Measurements from ENCODE around the gene RFX1.

DNA sequence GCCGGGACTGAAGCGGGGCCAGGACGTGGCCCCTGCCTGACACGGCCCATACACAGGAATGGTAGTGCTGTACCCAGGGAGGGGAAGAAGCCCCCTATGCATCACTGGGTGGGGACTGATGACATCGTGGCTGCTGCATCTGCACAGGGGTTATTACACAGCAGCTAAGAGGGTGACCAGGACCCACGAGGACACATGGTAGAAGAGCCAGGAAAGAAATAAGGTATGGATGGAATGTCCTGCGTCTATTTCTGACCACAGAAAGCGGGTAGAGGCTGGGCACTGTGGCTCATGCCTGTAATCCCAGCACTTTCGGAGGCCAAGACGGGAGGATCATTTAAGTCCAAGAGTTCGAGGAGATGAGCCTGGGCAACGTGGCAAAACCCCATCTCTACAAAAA lies 29.7 kb downstream of the RFX1 start:
- TF ChIP-seq, protein P1, sequence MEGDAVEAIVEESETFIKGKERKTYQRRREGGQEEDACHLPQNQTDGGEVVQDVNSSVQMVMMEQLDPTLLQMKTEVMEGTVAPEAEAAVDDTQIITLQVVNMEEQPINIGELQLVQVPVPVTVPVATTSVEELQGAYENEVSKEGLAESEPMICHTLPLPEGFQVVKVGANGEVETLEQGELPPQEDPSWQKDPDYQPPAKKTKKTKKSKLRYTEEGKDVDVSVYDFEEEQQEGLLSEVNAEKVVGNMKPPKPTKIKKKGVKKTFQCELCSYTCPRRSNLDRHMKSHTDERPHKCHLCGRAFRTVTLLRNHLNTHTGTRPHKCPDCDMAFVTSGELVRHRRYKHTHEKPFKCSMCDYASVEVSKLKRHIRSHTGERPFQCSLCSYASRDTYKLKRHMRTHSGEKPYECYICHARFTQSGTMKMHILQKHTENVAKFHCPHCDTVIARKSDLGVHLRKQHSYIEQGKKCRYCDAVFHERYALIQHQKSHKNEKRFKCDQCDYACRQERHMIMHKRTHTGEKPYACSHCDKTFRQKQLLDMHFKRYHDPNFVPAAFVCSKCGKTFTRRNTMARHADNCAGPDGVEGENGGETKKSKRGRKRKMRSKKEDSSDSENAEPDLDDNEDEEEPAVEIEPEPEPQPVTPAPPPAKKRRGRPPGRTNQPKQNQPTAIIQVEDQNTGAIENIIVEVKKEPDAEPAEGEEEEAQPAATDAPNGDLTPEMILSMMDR (conservative IDR thresholded peaks at IDR 0.05) = no peak
- no peak for TF ChIP-seq EZH2 (IDR thresholded peaks at IDR 0.05; ENCODE audit: low read depth)

Data from PC-9 (cell line).